Glutamatergic neuron (in vitro differentiated cells): Measurements from ENCODE around the gene SPIRE1. TPM values are rescaled to one million over a fixed set of nuclear protein-coding genes. Genes with fewer than 3 reads are reported as not detected.
A peak's percentile ranks its signal among the peaks of the same experiment; 100 is the strongest.

Experiments
- DNase-seq: peaks from one replicate; pipeline ENCODE4 v3.0.0; 2022
- H3K27ac Mint-ChIP-seq: one replicate; pipeline ENCODE4 v1.8.0; 2020; ENCODE audit warnings: mild to moderate bottlenecking, mixed read lengths, inconsistent platforms; ENCODE audit not compliant: unreplicated experiment
- H3K27me3 Mint-ChIP-seq: one replicate; pipeline ENCODE4 v1.8.0; 2020; ENCODE audit warnings: mild to moderate bottlenecking, moderate library complexity, mixed read lengths, inconsistent platforms; ENCODE audit not compliant: unreplicated experiment
- H3K36me3 Mint-ChIP-seq: one replicate; pipeline ENCODE4 v1.8.0; 2020; ENCODE audit warnings: mild to moderate bottlenecking, mixed read lengths, inconsistent platforms; ENCODE audit not compliant: unreplicated experiment
- H3K4me1 Mint-ChIP-seq: one replicate; pipeline ENCODE4 v1.8.0; 2020; ENCODE audit warnings: mild to moderate bottlenecking, low read depth, mixed read lengths, inconsistent platforms; ENCODE audit not compliant: unreplicated experiment
- H3K4me3 Mint-ChIP-seq: one replicate; pipeline ENCODE4 v1.8.0; 2020; ENCODE audit warnings: mild to moderate bottlenecking, mixed read lengths, inconsistent platforms; ENCODE audit not compliant: unreplicated experiment
- H3K9me3 Mint-ChIP-seq: one replicate; pipeline ENCODE4 v1.8.0; 2020; ENCODE audit warnings: mild to moderate bottlenecking, moderate library complexity, mixed read lengths, inconsistent platforms; ENCODE audit not compliant: unreplicated experiment
- CTCF ChIP-seq: fragments of 200-600 bp; sonication (generic); IDR thresholded peaks from one replicate; pipeline ENCODE4 v1.5.0; 2021; ENCODE audit not compliant: partially characterized antibody, unreplicated experiment
- total RNA-seq: library from RNA; stranded (reverse); fragmentation: NEBNext Ultra II Directional; extraction: Animal tissue kit (Norgen Biotek cat#: 25700); gene quantifications from one replicate; pipeline ENCODE4 v1.2.1, GENCODE V29; 2021; ENCODE audit not compliant: unreplicated experiment

The SPIRE1 gene
- total RNA-seq, 1 donor from 2014 or later, result 29.9 TPM

GRCh38 chr18:12621742-12622306, 36.1 kb downstream of the SPIRE1 start:
- no peaks in the 10 kb centered on the region for H3K4me1 Mint-ChIP-seq
- H3K27ac Mint-ChIP-seq, result no peak overlapping the region
- H3K9me3 Mint-ChIP-seq, result no peaks in the 10 kb centered on the region
- no peak for TF ChIP-seq CTCF
- H3K36me3 Mint-ChIP-seq, result no peaks in the 10 kb centered on the region
- no peak for DNase-seq
- H3K27me3 Mint-ChIP-seq, result no peaks in the 10 kb centered on the region
- H3K4me3 Mint-ChIP-seq, result no peak overlapping the region

GRCh38 chr18:12615748-12616147, 42.2 kb downstream of the SPIRE1 start:
- DNase-seq, result no peak
- Mint-ChIP-seq H3K27me3 (no peaks in the 10 kb centered on the region), H3K4me3 (no peak overlapping the region), H3K9me3 (no peaks in the 10 kb centered on the region), H3K4me1 (peaks cover 2% of the 10 kb centered on the region), H3K27ac (no peak overlapping the region), H3K36me3 (no peaks in the 10 kb centered on the region)
- no peak for TF ChIP-seq CTCF

- Mint-ChIP-seq H3K27me3 (peaks cover 2% of the 10 kb centered on the region), H3K27ac (no peak overlapping the region), H3K36me3 (no peaks in the 10 kb centered on the region), H3K4me1 (no peaks in the 10 kb centered on the region), H3K4me3 (no peak overlapping the region), H3K9me3 (no peaks in the 10 kb centered on the region)
- DNase-seq, result no peak
- no peak for TF ChIP-seq CTCF
These were observed 49.6 kb downstream of the SPIRE1 start for GRCh38 chr18:12608301-12608700.

- Mint-ChIP-seq H3K4me1 (no peaks in the 10 kb centered on the region), H3K27ac (no peak overlapping the region), H3K4me3 (no peak overlapping the region), H3K9me3 (no peaks in the 10 kb centered on the region), H3K27me3 (peaks cover 3% of the 10 kb centered on the region), H3K36me3 (no peaks in the 10 kb centered on the region)
- no peak for TF ChIP-seq CTCF
- DNase-seq, result no peak
These were observed 51.2 kb downstream of the SPIRE1 start for GRCh38 chr18:12606592-12607315.

- peaks cover 2% of the 10 kb centered on the region for H3K27me3 Mint-ChIP-seq
- TF ChIP-seq CTCF, result peak; percentile 30
- no peaks in the 10 kb centered on the region for H3K9me3 Mint-ChIP-seq
- no peaks in the 10 kb centered on the region for H3K36me3 Mint-ChIP-seq
- H3K4me1 Mint-ChIP-seq, result no peaks in the 10 kb centered on the region
- no peak for DNase-seq
- H3K27ac Mint-ChIP-seq, result no peak overlapping the region
- no peak overlapping the region for H3K4me3 Mint-ChIP-seq
These were observed 53.4 kb downstream of the SPIRE1 start for GRCh38 chr18:12604445-12605007.
